Esophagus squamous epithelium (tissue), 4 donors: Measurements from ENCODE around the gene DMAP1.

Experiments used
- POLR2A ChIP-seq, 4 donors: fragments of 450-650 bp; IDR thresholded peaks; one replicate each; pipeline ENCODE4 v1.6.1; 2017; ENCODE audit warnings: antibody characterized with exemption in 4 of 4, mild to moderate bottlenecking in 4 of 4, moderate library complexity in 3 of 4
- TF ChIP-seq, protein P1 (sequence below), 6 experiments: fragments of 450-650 bp in 4 of 6; fragments of 200-600 bp in 2 of 6; sonication (generic) in 2 of 6; IDR thresholded peaks; one replicate each; pipeline ENCODE4 v1.5.1; 2016 to 2019; ENCODE audit warnings: antibody characterized with exemption in 6 of 6, mild to moderate bottlenecking in 4 of 6, moderate library complexity in 4 of 6

DNA sequence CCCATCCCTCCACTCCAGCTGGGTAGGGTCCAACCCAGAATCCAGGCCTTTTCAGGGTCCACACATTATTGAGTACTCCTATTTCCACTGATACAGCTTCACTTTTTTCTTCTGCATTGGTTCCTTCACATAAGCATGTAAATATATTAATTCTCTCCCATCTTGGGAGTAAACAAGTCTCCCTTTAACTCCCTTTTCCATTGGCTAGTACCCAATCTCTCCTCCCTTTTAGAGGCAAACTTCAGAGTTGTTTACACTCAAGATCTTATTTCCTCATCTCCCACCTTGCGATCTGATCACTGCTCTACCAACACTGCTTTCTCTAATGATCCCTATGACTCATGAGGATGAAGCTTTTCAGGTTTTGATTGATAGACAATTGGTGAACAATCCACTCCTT lies 20.3 kb downstream of the DMAP1 start:
- TF ChIP-seq, protein P1, sequence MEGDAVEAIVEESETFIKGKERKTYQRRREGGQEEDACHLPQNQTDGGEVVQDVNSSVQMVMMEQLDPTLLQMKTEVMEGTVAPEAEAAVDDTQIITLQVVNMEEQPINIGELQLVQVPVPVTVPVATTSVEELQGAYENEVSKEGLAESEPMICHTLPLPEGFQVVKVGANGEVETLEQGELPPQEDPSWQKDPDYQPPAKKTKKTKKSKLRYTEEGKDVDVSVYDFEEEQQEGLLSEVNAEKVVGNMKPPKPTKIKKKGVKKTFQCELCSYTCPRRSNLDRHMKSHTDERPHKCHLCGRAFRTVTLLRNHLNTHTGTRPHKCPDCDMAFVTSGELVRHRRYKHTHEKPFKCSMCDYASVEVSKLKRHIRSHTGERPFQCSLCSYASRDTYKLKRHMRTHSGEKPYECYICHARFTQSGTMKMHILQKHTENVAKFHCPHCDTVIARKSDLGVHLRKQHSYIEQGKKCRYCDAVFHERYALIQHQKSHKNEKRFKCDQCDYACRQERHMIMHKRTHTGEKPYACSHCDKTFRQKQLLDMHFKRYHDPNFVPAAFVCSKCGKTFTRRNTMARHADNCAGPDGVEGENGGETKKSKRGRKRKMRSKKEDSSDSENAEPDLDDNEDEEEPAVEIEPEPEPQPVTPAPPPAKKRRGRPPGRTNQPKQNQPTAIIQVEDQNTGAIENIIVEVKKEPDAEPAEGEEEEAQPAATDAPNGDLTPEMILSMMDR (IDR thresholded peaks at IDR 0.05): no peak
- no peak for TF ChIP-seq POLR2A (IDR thresholded peaks at IDR 0.05)
